Prostate gland (tissue), 2 donors: ENCODE results near the gene UTP4. TPM values are rescaled to one million over a fixed set of nuclear protein-coding genes. Genes with fewer than 3 reads are reported as not detected.
"Not testable (repeated sequence)": the region's sequence is repeated elsewhere in the genome, so short reads cannot be mapped to it uniquely, and the experiment has no call there.

ENCODE experiments used
- DNase-seq: peaks from one replicate; pipeline ENCODE4 v3.0.0-alpha.2; 2019; ENCODE audit warnings: low spot score
- H3K27ac ChIP-seq, 2 donors: fragments of 200-600 bp; sonication (generic); 2 replicates each; pipeline ENCODE4 v1.5.1; 2017 to 2019
- H3K27me3 ChIP-seq: fragments of 200-600 bp; sonication (generic); replicated peaks from 2 replicates; pipeline ENCODE4 v1.5.1; 2019; ENCODE audit not compliant: insufficient read depth
- H3K36me3 ChIP-seq, 2 donors: fragments of 200-600 bp; sonication (generic); 1 replicate in 1 of 2; 2 replicates in 1 of 2; pipeline versions ENCODE4 v1.5.1 to v1.8.1; 2017 to 2019
- H3K4me1 ChIP-seq: fragments of 200-600 bp; sonication (generic); replicated peaks from 2 replicates; pipeline ENCODE4 v1.5.1; 2019
- H3K4me3 ChIP-seq, 2 donors: fragments of 200-600 bp; sonication (generic); 2 replicates each; pipeline ENCODE4 v1.5.1; 2017 to 2019
- H3K9me3 ChIP-seq: fragments of 200-600 bp; sonication (generic); 2 replicates; pipeline ENCODE4 v1.5.1; 2017
- CTCF ChIP-seq, 4 experiments: fragments of 200-600 bp in 2 of 4; fragments of 450-650 bp in 2 of 4; sonication (generic) in 2 of 4; IDR thresholded peaks; 1 replicate in 3 of 4; 2 replicates in 1 of 4; pipeline ENCODE4 v1.5.1; 2016 to 2019; ENCODE audit warnings: antibody characterized with exemption in 4 of 4, mild to moderate bottlenecking in 2 of 4, moderate library complexity in 2 of 4
- POLR2A ChIP-seq: fragments of 450-650 bp; IDR thresholded peaks from one replicate; pipeline ENCODE4 v1.6.1; 2016; ENCODE audit warnings: antibody characterized with exemption, mild to moderate bottlenecking
- POLR2AphosphoS5 ChIP-seq: sonication (generic); formaldehyde crosslinking; IDR thresholded peaks from one replicate; pipeline ENCODE4 v1.6.1; 2017; ENCODE audit warnings: antibody characterized with exemption
- WGBS: methylation state at CpG from one replicate; pipeline ENCODE4 v1.1.5; 2018; 5-methylcytosine and 5-hydroxymethylcytosine counted together
- intact Hi-C: fragments of 100-400 bp; cut with DNase I; formaldehyde crosslinking; loops from one replicate; pipeline ENCODE4 v1.14.2; 2022
- total RNA-seq, 2 donors: library from RNA; depleted of rRNA; stranded (reverse); fragments of >200 nt; gene quantifications; one replicate each; pipeline ENCODE4 v1.1.0, GENCODE V29; 2016

UTP4 gene
- total RNA-seq, 2 donors from 2014 or later: 18.4 to 51.0 TPM

- no peaks in the 10 kb centered on the region for H3K27me3 ChIP-seq
- no peaks in the 10 kb centered on the region for H3K9me3 ChIP-seq
- peaks cover 5 to 24% of the 10 kb centered on the region in 2 donors for H3K36me3 ChIP-seq
- intact Hi-C loops: no loop called here
- no peaks in the 10 kb centered on the region for H3K4me1 ChIP-seq
- no peak for TF ChIP-seq CTCF (IDR thresholded peaks at IDR 0.05)
- no peak for TF ChIP-seq POLR2A
- no peak for TF ChIP-seq POLR2AphosphoS5
- H3K4me3 ChIP-seq: no peak overlapping the region
- DNase-seq: no peak
- 88% methylated on average over 19 of the region's 19 CpGs for WGBS
- no peak overlapping the region for H3K27ac ChIP-seq
Observed at GRCh38 chr16:69120096-69120664, 12.3 kb upstream of the UTP4 start.

GRCh38 chr16:69123910-69124309 lies 8.5 kb upstream of the UTP4 start:
- intact Hi-C loops: no loop called here
- Histone ChIP-seq H3K36me3 (peaks cover 0 to 16% of the 10 kb centered on the region in 2 donors), H3K27me3 (no peaks in the 10 kb centered on the region), H3K4me1 (no peaks in the 10 kb centered on the region), H3K4me3 (no peak overlapping the region), H3K27ac (no peak overlapping the region), H3K9me3 (no peaks in the 10 kb centered on the region)
- peak; percentile 13 to 77 (median 74) for TF ChIP-seq CTCF (IDR thresholded peaks at IDR 0.05)
- TF ChIP-seq POLR2A: no peak
- peak; percentile 23 for TF ChIP-seq POLR2AphosphoS5
- WGBS: 77% methylated on average over 3 of the region's 3 CpGs
- no peak for DNase-seq

- intact Hi-C loops, H3K27me3 ChIP-seq, H3K9me3 ChIP-seq, H3K27ac ChIP-seq, DNase-seq, H3K4me3 ChIP-seq, H3K4me1 ChIP-seq: not testable (repeated sequence)
- WGBS: 89% methylated on average over 8 of the region's 8 CpGs
- peaks cover 0 to 12% of the 10 kb centered on the region in 2 donors for H3K36me3 ChIP-seq
Observed at GRCh38 chr16:69124406-69124805, 8.0 kb upstream of the UTP4 start.

GRCh38 chr16:69124961-69125360 lies 7.5 kb upstream of the UTP4 start:
- WGBS: 93% methylated on average over 14 of the region's 14 CpGs
- H3K27ac ChIP-seq, H3K9me3 ChIP-seq, DNase-seq, H3K4me3 ChIP-seq, H3K27me3 ChIP-seq, H3K4me1 ChIP-seq, H3K36me3 ChIP-seq: not testable (repeated sequence)
- intact Hi-C loops: loop anchor here (5.0 kb wide), 3 partner anchors 278 to 598 kb away; no protein-coding TSS in a partner anchor

- intact Hi-C loops: loop anchor here (5.0 kb wide), 3 partner anchors 279 to 599 kb away; no protein-coding TSS in a partner anchor
- Histone ChIP-seq H3K27ac (no peak overlapping the region), H3K4me1 (peaks cover 5% of the 10 kb centered on the region), H3K36me3 (no peaks in the 10 kb centered on the region), H3K4me3 (no peak overlapping the region), H3K27me3 (no peaks in the 10 kb centered on the region), H3K9me3 (no peaks in the 10 kb centered on the region)
- TF ChIP-seq CTCF (IDR thresholded peaks at IDR 0.05) (no peak), POLR2A (no peak), POLR2AphosphoS5 (no peak)
- 74% methylated on average over 3 of the region's 3 CpGs for WGBS
- DNase-seq: no peak
Observed at GRCh38 chr16:69126221-69126620, 6.2 kb upstream of the UTP4 start.

GRCh38 chr16:69126801-69127200 lies 5.6 kb upstream of the UTP4 start:
- not testable (repeated sequence) for H3K36me3 ChIP-seq, H3K4me1 ChIP-seq, DNase-seq, H3K9me3 ChIP-seq, H3K27ac ChIP-seq, H3K27me3 ChIP-seq, H3K4me3 ChIP-seq
- 95% methylated on average over 10 of the region's 10 CpGs for WGBS
- intact Hi-C loops: loop anchor here (5.0 kb wide), 3 partner anchors 280 to 600 kb away; no protein-coding TSS in a partner anchor
